Neural crest cell (in vitro differentiated cells): ENCODE results near the gene GABRG3. TPM values are rescaled to one million over a fixed set of nuclear protein-coding genes. Genes with fewer than 3 reads are reported as not detected.

Experiments
- DNase-seq: peaks from one replicate; pipeline ENCODE4 v3.0.0; 2021; ENCODE audit warnings: low read depth, mixed read lengths, low spot score
- H3K27ac Mint-ChIP-seq: one replicate; pipeline ENCODE4 v1.8.0; 2021; ENCODE audit warnings: mild to moderate bottlenecking, mixed read lengths; ENCODE audit not compliant: unreplicated experiment
- H3K27me3 Mint-ChIP-seq: 2 replicates; pipeline ENCODE4 v1.8.0; 2021; ENCODE audit warnings: low read depth, mild to moderate bottlenecking, mixed read lengths
- H3K36me3 Mint-ChIP-seq: 2 replicates; pipeline ENCODE4 v1.8.0; 2021; ENCODE audit warnings: low read depth, mild to moderate bottlenecking, mixed read lengths
- H3K4me1 Mint-ChIP-seq: 2 replicates; pipeline ENCODE4 v1.8.0; 2021; ENCODE audit warnings: mixed read lengths
- H3K4me3 Mint-ChIP-seq: one replicate; pipeline ENCODE4 v1.8.0; 2021; ENCODE audit warnings: mild to moderate bottlenecking, mixed read lengths
- H3K9me3 Mint-ChIP-seq: 2 replicates; pipeline ENCODE4 v1.8.0; 2021; ENCODE audit warnings: mixed read lengths
- total RNA-seq: library from RNA; stranded (reverse); gene quantifications from 2 replicates; pipeline ENCODE4 v1.2.1, GENCODE V29; 2021
- TF ChIP-seq, protein P1 (sequence below): fragments of 200-600 bp; sonication (generic); conservative IDR thresholded peaks from 2 replicates; pipeline ENCODE4 v1.5.0; 2021; ENCODE audit warnings: antibody characterized with exemption, mild to moderate bottlenecking

Gene GABRG3
- total RNA-seq, 1 donor from 2014 or later = 4.5 TPM

DNA sequence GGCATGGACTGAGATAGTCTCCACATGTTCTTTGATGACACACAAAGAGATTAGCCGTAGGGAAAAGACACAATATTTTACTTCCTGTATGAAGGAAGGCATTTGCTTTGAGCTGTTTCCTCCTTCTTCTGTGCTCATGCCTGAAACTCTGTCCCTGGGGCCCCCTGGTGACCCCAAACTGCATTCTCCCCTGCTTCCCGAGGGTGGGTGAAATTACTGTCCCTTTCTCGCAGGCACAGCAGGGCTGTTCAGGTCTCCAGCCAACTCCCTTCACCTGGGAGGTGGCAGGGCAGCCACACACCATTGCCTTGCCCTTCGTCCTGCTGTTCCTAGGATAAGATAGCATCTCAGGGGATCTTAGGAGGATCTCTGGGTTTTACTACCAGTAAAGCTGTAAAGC, 79.2 kb downstream of the GABRG3 start:
- DNase-seq = no peak
- Mint-ChIP-seq H3K27me3 (no peaks in the 10 kb centered on the region), H3K36me3 (no peaks in the 10 kb centered on the region), H3K9me3 (peaks cover 3% of the 10 kb centered on the region), H3K4me3 (no peak overlapping the region), H3K4me1 (peaks cover 8% of the 10 kb centered on the region), H3K27ac (no peak overlapping the region)
- TF ChIP-seq, protein P1, sequence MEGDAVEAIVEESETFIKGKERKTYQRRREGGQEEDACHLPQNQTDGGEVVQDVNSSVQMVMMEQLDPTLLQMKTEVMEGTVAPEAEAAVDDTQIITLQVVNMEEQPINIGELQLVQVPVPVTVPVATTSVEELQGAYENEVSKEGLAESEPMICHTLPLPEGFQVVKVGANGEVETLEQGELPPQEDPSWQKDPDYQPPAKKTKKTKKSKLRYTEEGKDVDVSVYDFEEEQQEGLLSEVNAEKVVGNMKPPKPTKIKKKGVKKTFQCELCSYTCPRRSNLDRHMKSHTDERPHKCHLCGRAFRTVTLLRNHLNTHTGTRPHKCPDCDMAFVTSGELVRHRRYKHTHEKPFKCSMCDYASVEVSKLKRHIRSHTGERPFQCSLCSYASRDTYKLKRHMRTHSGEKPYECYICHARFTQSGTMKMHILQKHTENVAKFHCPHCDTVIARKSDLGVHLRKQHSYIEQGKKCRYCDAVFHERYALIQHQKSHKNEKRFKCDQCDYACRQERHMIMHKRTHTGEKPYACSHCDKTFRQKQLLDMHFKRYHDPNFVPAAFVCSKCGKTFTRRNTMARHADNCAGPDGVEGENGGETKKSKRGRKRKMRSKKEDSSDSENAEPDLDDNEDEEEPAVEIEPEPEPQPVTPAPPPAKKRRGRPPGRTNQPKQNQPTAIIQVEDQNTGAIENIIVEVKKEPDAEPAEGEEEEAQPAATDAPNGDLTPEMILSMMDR = no peak

DNA sequence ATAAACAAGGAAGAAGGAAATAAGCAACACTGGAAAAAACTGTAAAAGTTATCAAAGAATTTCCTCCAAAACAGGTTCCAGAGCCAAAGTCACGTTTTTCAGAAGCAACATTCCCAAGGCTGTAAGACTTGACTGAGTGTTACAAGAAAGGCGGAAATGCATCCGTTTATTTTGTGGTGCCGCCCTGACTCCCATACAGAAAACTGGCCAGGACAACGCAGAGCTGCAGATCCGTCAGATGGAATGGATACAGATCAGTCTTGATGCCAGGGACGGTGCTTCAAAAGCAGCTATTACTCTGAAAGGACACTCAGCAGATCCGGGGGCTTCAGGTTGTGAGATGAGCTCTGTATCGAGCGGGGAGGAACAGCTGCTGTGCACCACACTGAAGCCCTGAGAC, 83.4 kb downstream of the GABRG3 start:
- Mint-ChIP-seq H3K36me3 (no peaks in the 10 kb centered on the region), H3K9me3 (peaks cover 3% of the 10 kb centered on the region), H3K4me3 (no peak overlapping the region), H3K4me1 (peaks cover 14% of the 10 kb centered on the region), H3K27ac (no peak overlapping the region), H3K27me3 (no peaks in the 10 kb centered on the region)
- no peak for DNase-seq
- TF ChIP-seq, protein P1 = no peak

DNA sequence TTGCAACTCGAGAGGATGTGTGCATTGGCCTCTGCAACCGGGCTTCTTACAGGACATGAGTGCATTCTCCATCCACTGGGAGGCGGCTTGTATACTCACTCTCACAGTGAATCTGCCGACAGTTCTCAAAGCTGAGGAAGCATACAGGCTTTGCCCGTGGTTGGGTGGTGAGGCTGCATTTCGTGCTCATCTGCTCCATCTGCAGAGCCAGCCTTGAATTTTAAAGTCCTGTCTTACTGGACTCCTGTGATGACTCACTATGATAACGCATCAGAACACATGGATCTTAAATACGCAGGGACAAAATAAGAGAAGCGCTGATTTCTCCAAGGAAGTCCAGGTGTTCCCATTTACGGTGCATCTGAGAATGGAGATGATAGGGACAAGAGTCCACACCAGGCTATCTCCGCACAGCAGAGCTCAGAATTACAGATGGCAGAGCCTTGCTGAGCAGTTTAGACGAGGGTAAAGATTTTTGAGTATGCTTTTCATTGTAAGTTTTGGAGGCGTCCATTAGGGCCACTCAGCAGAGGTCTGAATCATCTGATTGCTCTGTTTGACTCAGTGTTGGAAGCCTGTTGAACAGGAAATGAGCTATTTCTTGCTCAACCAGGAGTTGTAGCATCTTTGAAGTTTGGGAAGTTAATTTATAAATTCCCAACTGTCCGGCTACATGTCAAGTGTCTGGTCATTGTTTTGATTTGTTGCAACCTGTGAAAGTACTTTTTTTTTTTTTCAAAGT, 87.1 kb downstream of the GABRG3 start:
- no peak for DNase-seq
- Mint-ChIP-seq H3K27me3 (no peaks in the 10 kb centered on the region), H3K4me1 (peaks cover 27% of the 10 kb centered on the region), H3K27ac (no peak overlapping the region), H3K36me3 (no peaks in the 10 kb centered on the region), H3K9me3 (peaks cover 5% of the 10 kb centered on the region), H3K4me3 (no peak overlapping the region)
- TF ChIP-seq, protein P1 = no peak

DNA sequence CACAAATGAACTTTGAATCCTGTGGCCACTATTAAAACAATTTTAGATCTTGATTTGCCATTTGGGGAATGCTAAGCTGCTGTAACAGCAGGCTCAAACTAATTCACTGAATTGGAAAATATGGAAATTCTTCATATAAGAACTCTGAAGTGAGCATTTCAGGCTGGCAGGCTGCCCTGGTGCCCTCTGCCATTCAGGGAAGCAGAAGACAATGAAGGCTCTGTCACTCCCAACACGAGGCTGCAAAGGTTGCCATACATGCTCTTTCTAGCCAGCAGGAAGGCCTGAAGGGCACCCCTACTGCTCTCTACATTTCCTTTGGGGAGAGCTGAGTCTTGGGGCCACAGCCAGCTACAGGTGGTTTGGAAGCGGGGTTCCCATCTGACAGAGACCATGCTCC, 88.0 kb downstream of the GABRG3 start:
- DNase-seq = no peak
- Mint-ChIP-seq H3K27ac (no peak overlapping the region), H3K4me1 (peaks cover 27% of the 10 kb centered on the region), H3K36me3 (no peaks in the 10 kb centered on the region), H3K4me3 (no peak overlapping the region), H3K27me3 (no peaks in the 10 kb centered on the region), H3K9me3 (peaks cover 5% of the 10 kb centered on the region)
- TF ChIP-seq, protein P1 = no peak

DNA sequence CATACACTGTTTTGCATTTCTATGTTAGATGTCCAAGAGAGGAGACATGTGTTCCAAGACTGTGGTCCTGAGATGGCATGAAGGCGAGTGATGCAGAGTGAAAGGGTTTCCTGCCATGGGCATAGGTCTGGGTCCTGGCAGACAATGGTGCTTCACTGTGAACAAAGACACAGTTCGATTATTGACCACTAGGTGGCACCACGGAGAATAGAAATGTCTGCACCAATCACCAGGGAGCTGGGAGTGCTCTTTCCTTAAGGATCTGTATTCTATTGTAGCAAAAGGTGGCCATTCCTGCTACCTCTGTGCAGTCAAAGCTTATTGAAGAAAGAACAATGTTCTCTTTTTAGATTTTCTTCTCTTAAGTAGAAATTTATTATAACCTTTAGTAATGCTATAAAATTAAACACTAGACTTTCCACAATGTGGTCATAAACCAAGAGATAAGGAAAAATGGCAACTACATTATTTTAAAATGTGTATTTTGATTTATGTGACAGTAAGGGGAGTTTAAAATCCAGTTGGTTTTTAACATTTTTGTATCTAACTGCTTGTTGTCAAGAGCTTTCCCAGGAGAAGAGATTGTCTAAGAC, 88.7 kb downstream of the GABRG3 start:
- no peak overlapping the region for H3K4me3 Mint-ChIP-seq
- peaks cover 23% of the 10 kb centered on the region for H3K4me1 Mint-ChIP-seq
- H3K27ac Mint-ChIP-seq = no peak overlapping the region
- DNase-seq = peak; percentile 68
- H3K36me3 Mint-ChIP-seq = no peaks in the 10 kb centered on the region
- TF ChIP-seq, protein P1 = peak; percentile 70
- H3K9me3 Mint-ChIP-seq = peaks cover 5% of the 10 kb centered on the region
- H3K27me3 Mint-ChIP-seq = no peaks in the 10 kb centered on the region
